GM12874 (cell line): Measurements from ENCODE around the gene TBXAS1.

Experiments
- CTCF ChIP-seq: IDR thresholded peaks from 2 replicates; pipeline ENCODE4 v1.5.1; 2011; ENCODE audit warnings: low read depth, mild to moderate bottlenecking, control low read depth, low read length, moderate library complexity; ENCODE audit not compliant: insufficient read depth

TBXAS1 gene

GRCh38 chr7:139829025-139829774, at the start of gene TBXAS1:
Gene TBXAS1 (plus strand): TSS chr7:139829264. CDS start chr7:139829391, 127 bp downstream.
- no peak for TF ChIP-seq CTCF

GRCh38 chr7:139782932-139783331, 46.1 kb upstream of the TBXAS1 start:
- no peak for TF ChIP-seq CTCF

- no peak for TF ChIP-seq CTCF
Measured at GRCh38 chr7:139783647-139784385, 45.2 kb upstream of the TBXAS1 start.

- no peak for TF ChIP-seq CTCF
Measured at GRCh38 chr7:139784648-139785047, 44.4 kb upstream of the TBXAS1 start.

GRCh38 chr7:139791316-139791715, 37.7 kb upstream of the TBXAS1 start:
- no peak for TF ChIP-seq CTCF

- TF ChIP-seq CTCF: no peak
Measured at GRCh38 chr7:139797607-139798006, 31.5 kb upstream of the TBXAS1 start.

- no peak for TF ChIP-seq CTCF
Measured at GRCh38 chr7:139798221-139798620, 30.8 kb upstream of the TBXAS1 start.
